Epithelial cell of proximal tubule (primary cell): Measurements from ENCODE around the gene OR5B3. TPM values are rescaled to one million over a fixed set of nuclear protein-coding genes. Genes with fewer than 3 reads are reported as not detected.

ENCODE experiments used
- DNase-seq: peaks from one replicate; pipeline ENCODE4 v3.0.0-alpha.2; 2011; ENCODE audit warnings: low read depth
- H3K4me3 ChIP-seq: 2 replicates; pipeline ENCODE4 v1.5.1; 2011; ENCODE audit warnings: low read depth, mild to moderate bottlenecking, low read length
- total RNA-seq: library from RNA; depleted of rRNA; stranded (reverse); fragments of >200 nt; gene quantifications from 2 replicates; pipeline ENCODE4 v1.2.3, GENCODE V29; 2015
- TF ChIP-seq, protein P1 (sequence below): conservative IDR thresholded peaks from 2 replicates; pipeline ENCODE4 v1.5.1; 2012; ENCODE audit warnings: low read depth, mild to moderate bottlenecking, low read length

OR5B3 gene
- not detected in 2 replicates for total RNA-seq

DNA sequence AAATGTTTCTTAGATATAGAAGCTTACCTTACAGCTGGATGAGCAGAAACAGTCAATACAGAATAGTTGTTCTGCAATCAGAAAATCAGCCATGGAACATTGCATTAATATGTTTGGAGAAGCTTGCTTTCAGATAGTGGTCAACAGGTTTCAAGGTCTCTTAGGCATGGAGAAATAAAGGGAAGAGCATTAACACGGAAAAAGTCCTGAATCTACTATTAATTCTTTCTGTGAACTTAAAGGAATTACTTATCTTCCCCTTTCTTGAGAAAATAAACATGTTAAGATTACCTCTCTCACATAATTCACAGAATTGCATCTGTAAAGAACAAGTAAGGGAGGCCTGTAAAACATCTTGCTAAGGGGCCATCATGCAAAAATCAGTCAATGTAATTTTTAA, at the start of gene OR5B3:
TSS of gene OR5B3 (minus strand) at position 101 of the 400 bp plus-strand sequence. CDS start 3,465 bp downstream, outside the sequence.
- no peak for DNase-seq
- TF ChIP-seq, protein P1, sequence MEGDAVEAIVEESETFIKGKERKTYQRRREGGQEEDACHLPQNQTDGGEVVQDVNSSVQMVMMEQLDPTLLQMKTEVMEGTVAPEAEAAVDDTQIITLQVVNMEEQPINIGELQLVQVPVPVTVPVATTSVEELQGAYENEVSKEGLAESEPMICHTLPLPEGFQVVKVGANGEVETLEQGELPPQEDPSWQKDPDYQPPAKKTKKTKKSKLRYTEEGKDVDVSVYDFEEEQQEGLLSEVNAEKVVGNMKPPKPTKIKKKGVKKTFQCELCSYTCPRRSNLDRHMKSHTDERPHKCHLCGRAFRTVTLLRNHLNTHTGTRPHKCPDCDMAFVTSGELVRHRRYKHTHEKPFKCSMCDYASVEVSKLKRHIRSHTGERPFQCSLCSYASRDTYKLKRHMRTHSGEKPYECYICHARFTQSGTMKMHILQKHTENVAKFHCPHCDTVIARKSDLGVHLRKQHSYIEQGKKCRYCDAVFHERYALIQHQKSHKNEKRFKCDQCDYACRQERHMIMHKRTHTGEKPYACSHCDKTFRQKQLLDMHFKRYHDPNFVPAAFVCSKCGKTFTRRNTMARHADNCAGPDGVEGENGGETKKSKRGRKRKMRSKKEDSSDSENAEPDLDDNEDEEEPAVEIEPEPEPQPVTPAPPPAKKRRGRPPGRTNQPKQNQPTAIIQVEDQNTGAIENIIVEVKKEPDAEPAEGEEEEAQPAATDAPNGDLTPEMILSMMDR = no peak
- H3K4me3 ChIP-seq = no peak within 1 kb of the TSS

DNA sequence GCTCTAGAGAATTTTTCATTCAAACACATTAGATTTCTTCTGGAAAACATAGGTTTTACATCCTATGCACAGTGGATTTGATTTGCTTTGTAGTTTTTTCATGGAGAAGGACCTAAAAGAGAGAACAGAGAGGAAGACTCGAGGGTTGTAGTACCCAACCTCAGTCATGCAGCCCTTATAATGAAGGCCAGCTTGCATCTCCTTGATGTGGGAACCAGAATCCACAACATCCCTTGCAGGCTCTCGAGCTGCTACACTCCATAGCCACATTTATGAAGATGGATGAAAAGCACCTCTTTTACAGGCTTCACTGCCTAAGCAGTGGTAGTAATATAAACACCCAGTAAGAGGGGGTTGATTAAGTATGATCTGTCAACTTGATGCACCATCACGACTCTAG, 44.9 kb upstream of the OR5B3 start:
- TF ChIP-seq, protein P1 = no peak
- no peak for DNase-seq
- no peak overlapping the region for H3K4me3 ChIP-seq

DNA sequence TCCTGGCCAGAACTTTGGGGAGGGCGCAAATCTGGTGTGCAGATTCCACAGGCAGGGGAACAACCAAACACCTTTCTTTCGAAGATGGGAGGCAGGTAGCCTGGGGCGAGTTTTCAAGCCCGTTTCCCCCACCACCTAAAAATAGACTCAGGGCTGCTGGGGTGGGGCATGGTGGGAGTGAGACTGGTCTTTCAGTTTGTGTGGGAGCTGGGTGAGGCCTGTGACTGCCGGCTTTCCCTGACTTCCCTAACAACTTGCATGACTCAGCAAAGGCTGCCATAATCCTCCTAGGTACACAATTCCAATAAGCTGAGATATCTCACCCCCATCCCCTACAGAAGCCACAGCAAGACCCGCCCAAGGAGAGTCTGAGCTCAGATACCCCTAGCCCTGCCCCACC, 39.6 kb upstream of the OR5B3 start:
- no peak overlapping the region for H3K4me3 ChIP-seq
- no peak for DNase-seq
- TF ChIP-seq, protein P1 = no peak

DNA sequence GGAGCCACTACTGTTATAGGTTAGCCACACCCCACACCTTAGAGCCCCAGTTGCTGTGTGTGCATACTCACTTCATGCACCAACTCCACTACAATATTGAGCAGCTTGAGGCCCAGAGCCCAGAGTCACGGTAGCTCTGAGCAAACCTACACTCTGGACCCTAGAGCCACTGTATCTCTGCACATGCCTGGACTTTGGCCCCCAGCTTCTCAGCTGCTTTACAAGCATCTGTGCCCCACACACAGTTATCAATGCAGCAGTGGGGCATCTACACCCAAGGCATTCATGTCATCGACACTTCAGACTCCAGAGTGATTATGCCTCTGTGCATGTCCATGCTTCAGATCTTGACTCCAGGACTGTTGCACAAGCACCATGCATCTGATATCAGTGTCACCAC, 37.6 kb upstream of the OR5B3 start:
- TF ChIP-seq, protein P1 = no peak
- no peak for DNase-seq
- no peak overlapping the region for H3K4me3 ChIP-seq

DNA sequence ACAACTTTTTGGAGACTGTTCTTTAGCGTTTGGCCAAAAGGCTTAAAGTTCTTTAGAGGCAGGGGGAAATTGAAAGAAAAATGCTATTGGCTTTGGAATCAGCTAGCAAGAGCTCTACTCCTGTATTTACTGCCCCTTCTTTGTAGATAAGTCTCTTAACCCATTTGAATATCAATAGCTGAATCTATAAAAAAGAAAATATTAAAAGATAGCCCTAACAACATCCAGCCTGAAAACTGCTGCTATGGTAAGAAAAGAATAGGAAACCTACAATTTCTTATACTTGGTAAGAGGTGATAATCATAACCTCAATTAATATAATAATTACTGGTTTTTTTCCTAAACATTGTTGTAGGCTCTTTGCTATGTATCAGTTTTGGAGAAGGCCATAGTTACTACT, 35.5 kb upstream of the OR5B3 start, which contains the start of gene OR5B12:
TSS of gene OR5B12 (minus strand) at position 101 of the 400 bp plus-strand sequence. CDS start 2,085 bp downstream, outside the sequence.
- DNase-seq = no peak
- TF ChIP-seq, protein P1 = no peak
- H3K4me3 ChIP-seq = no peak within 1 kb of the TSS

DNA sequence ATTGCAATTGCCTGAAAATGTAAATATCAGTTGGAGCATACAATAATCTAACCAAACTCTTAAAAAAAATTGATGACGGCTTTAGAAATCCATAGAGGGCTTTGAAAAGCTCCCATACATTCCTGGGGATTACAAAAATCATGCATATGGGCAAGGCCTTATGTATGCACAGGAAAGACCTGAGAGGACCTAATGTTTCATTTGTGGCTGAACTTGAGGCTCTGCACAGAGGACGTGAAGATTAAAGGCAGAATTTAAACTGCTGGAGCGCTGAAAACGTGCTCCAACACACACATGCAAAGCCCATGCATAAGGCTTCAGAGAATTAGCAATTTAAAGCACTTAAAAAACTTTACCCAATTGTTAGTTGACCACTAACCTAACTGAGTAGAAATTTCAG, 31.8 kb upstream of the OR5B3 start:
- no peak for DNase-seq
- TF ChIP-seq, protein P1 = no peak
- no peak overlapping the region for H3K4me3 ChIP-seq

DNA sequence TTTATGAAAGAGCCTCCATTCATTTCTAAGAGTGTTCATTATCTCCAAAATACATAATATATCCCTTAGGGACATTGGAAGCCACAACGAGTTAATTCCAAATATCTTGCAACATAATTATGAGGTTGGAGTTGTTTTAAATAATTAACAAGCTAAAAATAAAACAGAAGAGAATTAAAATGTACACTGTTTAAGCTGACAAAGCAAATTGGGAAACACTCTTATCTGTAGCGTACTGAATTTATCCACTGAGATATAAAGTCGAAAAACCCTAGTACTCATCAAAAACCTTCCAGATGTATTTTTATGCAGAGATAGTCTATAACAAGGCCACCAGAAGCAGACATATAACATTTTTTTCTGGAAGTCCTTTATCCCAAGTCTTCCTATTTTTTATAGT, 27.5 kb upstream of the OR5B3 start:
- H3K4me3 ChIP-seq = no peak overlapping the region
- DNase-seq = no peak
- TF ChIP-seq, protein P1 = no peak
